Medulla oblongata (tissue), 1 donor: ENCODE results near the gene SERTAD2.

Source experiments
- DNase-seq: peaks from one replicate; pipeline ENCODE4 v3.0.0-alpha.2; 2015; ENCODE audit errors: extremely low spot score

Gene SERTAD2

DNA sequence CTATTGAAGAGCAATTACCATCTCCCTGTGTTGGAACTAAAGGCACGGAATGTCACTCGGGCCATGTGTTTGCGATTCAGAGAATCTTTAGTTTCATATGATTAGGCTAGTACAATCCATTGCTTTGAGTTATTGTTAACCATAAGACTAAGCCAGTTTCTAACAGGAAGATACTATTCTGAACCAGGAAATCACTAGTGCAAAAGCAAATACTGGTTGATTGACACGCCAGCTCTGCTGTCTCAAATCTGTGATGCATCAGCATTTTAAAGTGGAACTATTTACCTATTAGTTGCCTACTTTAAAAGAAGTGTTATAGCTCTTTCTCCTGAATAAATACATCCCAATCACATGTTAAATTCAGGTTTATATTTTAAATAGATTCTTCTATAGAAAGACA lies 67.7 kb downstream of the SERTAD2 start:
- no peak for DNase-seq

DNA sequence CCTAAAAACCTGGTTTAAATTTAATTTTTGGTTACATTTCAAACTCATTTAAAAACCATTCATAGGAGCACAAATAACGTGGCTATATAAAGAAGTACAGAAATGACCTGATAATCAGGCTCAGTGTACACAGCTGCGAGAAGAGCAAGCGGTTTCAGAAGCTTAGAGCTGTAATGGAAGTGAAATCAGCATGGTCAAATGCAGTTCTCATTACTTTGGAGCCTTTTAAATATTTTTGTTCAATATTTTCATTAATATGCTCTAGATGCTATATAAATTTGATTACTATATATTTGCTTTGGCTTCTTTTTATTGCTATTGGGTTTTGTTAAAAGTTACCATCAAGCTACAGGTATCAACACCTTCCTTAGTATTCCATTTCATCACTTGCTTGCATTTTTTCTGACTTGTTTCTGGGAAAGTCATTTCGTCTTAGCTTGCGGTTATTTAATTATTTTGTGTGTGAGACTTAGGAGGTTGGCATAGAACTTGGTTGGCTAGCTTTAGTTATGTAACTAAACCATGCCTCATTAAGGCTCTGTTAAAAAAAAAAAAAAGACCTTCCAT lies 70.9 kb downstream of the SERTAD2 start:
- DNase-seq: no peak

DNA sequence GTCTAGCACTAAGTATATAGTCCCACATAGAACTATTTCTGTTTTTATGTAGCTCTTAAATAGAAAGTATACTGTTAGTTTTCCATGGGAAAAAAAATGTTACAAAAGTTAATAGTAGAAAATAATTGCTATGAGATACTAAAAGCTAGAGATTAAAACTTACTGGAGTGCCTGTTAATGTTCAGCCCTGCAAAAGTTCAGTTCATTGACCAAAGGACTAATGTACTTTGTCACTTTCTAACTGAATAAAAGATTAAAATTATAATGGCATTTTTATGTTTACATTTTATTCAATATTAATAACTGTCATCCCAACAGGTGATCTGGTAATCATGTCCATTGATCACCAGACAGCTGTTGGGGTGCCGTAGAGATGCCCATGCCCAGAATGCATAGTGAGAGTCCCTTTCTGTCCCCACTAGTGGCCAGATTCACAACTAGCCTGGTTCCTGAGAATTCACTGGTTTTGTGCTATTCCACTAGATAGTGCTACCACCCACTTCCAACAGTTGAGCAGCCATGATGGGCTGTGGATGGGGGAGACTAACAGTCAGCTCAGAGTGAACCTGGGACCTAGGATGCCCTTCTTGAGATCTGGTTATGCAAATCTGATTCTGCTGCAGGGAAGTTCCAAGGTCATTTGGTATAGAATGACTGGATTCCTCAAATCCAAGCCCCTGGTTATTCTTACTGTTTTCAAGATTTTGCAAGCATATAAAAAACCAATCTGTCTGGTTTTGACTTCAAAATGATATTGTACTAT lies 71.8 kb downstream of the SERTAD2 start:
- DNase-seq: no peak
